K562 (cell line): ENCODE results near the gene RAE1. TPM values are rescaled to one million over a fixed set of nuclear protein-coding genes. Genes with fewer than 3 reads are reported as not detected.

Experiments
- CCNT2 ChIP-seq: IDR thresholded peaks from 2 replicates; pipeline ENCODE4 v1.6.1; 2011; ENCODE audit warnings: borderline replicate concordance, low read depth, mild to moderate bottlenecking, moderate library complexity, mixed read lengths, low read length; ENCODE audit not compliant: insufficient read length; ENCODE audit errors: extremely low read depth
- EP400 ChIP-seq: fragments of 450-650 bp; IDR thresholded peaks from 2 replicates; pipeline ENCODE4 v1.6.1; 2017; ENCODE audit warnings: antibody characterized with exemption, mild to moderate bottlenecking, moderate library complexity
- FOXA3 ChIP-seq, 2 experiments: fragments of 450-650 bp in 1 of 2; sonication (generic) in 1 of 2; formaldehyde crosslinking; IDR thresholded peaks in 1 of 2; conservative IDR thresholded peaks in 1 of 2; 2 replicates each; pipeline versions ENCODE4 v1.4.0 to v1.8.0; 2020 to 2022; ENCODE audit warnings: mild to moderate bottlenecking in 2 of 2, missing genetic modification reagents in 1 of 2
- POLR2G ChIP-seq: fragments of 200-400 bp; formaldehyde crosslinking; IDR thresholded peaks from 2 replicates; pipeline ENCODE4 v1.6.1; 2017; ENCODE audit warnings: low read depth, mild to moderate bottlenecking, antibody characterized with exemption, low read length, moderate library complexity
- RBBP5 ChIP-seq: fragments of 200-600 bp; sonication (generic); IDR thresholded peaks from 2 replicates; pipeline ENCODE4 v1.6.1; 2012; ENCODE audit warnings: borderline replicate concordance, mild to moderate bottlenecking, low read length, control low read depth, inconsistent platforms; ENCODE audit not compliant: insufficient read depth, poor library complexity, severe bottlenecking
- SUPT5H ChIP-seq: fragments of 450-650 bp; IDR thresholded peaks from 2 replicates; pipeline ENCODE4 v1.6.1; 2016
- polyA plus RNA-seq, 8 experiments: library from polyadenylated mRNA; depleted of rRNA in 4 of 8; stranded (reverse) in 5 of 8; unstranded in 3 of 8; fragments of >200 nt; fragmentation: Nextera tagmentation in 2 of 8; fragmentation: Illumina TruSeq in 1 of 8; extraction: Ambion mirVana in 2 of 8; extraction: Trizol in 1 of 8; gene quantifications; 2 replicates each; pipeline versions ENCODE4 v1.2.1 to v1.2.3, GENCODE V29; 2011 to 2014; ENCODE audit warnings: inconsistent platforms in 1 of 8, missing spikeins in 1 of 8
- total RNA-seq, 7 experiments: library from RNA; depleted of rRNA in 6 of 7; stranded (reverse); fragments of >200 nt in 6 of 7; fragmentation: Illumina TruSeq in 2 of 7; extraction: Trizol in 2 of 7; gene quantifications; 2 replicates each; pipeline versions ENCODE4 v1.2.1 to v1.2.3, GENCODE V29; 2011 to 2021; ENCODE audit warnings: low replicate concordance in 1 of 7
- TF ChIP-seq, protein P1 (sequence below), 2 experiments: fragments of 450-650 bp; conservative IDR thresholded peaks; 2 replicates each; pipeline ENCODE4 v1.6.1; 2017; ENCODE audit warnings: mild to moderate bottlenecking in 2 of 2, moderate library complexity in 2 of 2
- TF ChIP-seq, protein P2 (sequence below): fragments of 250-450 bp; sonication (Bioruptor Pico); IDR thresholded peaks from 2 replicates; pipeline ENCODE4 v1.9.0; 2021; ENCODE audit warnings: mild to moderate bottlenecking, inconsistent platforms
- TF ChIP-seq, protein P3 (sequence below), 2 experiments: fragments of 450-650 bp; IDR thresholded peaks; 2 replicates each; pipeline ENCODE4 v1.6.1; 2016
- TF ChIP-seq, protein P4 (sequence below), 2 experiments: IDR thresholded peaks; 2 replicates each; pipeline ENCODE4 v1.6.1; 2012; ENCODE audit warnings: improper control_type of control experiment in 2 of 2, low read depth in 2 of 2, low read length in 2 of 2, borderline replicate concordance in 1 of 2
- TF ChIP-seq, protein P5 (sequence below): sonication (generic); formaldehyde crosslinking; IDR thresholded peaks from 2 replicates; pipeline ENCODE4 v1.9.0; 2022; ENCODE audit warnings: mild to moderate bottlenecking, missing genetic modification reagents

RAE1 gene
- total and polyA plus RNA-seq, 9 of the 15 experiments (the other 6 are each of a cell fraction or from before 2014, with no cell fraction given), result 33.7 to 248 (median 77.7) TPM

DNA sequence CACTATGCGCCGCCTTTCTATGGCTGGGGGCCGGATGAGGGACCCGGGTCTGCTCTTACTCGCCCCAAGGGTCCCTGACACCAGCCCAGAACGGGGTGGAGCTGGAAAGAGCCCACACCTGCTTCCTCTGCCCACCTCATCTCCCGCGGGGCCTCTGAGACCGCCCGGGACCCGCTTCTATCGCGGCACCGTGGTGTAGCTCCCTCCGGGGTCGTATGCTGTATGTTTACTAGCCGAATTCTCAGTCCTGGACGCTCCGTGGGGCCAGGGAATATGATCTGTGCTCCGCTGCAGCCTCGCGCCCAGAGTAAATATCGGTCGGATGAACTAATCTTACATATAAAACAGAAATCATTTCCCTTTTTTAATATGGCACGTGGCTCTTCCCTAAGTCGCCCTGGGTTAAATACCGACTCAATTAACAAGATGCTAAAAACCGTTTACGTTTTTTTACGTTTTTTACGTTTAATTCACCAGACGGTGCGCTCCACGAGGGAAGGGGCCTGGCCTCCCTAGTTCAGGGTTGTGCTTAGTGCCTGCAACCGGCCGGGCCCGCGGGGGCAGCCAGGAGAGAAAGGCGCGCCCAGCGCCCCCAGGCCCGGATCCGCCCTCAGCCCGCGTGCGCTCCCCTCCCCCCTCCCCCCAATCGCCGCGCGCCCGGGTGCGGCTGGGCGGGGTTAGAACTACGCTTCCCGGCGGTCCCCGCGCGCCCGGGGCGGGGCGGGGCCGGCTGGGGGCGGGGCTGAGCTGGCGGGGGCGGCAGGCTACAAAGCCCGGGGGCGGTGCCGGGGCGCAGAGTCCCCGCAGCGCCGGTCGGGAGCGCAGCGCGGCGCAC is 39.8 kb downstream of the RAE1 start, which contains the start of gene RBM38 (continued):
- TF ChIP-seq, protein P1, sequence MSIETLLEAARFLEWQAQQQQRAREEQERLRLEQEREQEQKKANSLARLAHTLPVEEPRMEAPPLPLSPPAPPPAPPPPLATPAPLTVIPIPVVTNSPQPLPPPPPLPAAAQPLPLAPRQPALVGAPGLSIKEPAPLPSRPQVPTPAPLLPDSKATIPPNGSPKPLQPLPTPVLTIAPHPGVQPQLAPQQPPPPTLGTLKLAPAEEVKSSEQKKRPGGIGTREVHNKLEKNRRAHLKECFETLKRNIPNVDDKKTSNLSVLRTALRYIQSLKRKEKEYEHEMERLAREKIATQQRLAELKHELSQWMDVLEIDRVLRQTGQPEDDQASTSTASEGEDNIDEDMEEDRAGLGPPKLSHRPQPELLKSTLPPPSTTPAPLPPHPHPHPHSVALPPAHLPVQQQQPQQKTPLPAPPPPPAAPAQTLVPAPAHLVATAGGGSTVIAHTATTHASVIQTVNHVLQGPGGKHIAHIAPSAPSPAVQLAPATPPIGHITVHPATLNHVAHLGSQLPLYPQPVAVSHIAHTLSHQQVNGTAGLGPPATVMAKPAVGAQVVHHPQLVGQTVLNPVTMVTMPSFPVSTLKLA (conservative IDR thresholded peaks at IDR 0.05), result peak; percentile 69 to 83
- TF ChIP-seq FOXA3 (CRISPR knock-in tag; conservative IDR thresholded peaks at IDR 0.05 in 1 of 2, IDR thresholded peaks at IDR 0.05 in 1 of 2) (peak in 1 of 2 experiments; percentile 52; a peak in 1 of 4 replicates), EP400 (peak; percentile 81), RBBP5 (peak; percentile 30), SUPT5H (peak; percentile 61), CCNT2 (peak; percentile 76), POLR2G (peak; percentile 71)
- TF ChIP-seq, protein P2, sequence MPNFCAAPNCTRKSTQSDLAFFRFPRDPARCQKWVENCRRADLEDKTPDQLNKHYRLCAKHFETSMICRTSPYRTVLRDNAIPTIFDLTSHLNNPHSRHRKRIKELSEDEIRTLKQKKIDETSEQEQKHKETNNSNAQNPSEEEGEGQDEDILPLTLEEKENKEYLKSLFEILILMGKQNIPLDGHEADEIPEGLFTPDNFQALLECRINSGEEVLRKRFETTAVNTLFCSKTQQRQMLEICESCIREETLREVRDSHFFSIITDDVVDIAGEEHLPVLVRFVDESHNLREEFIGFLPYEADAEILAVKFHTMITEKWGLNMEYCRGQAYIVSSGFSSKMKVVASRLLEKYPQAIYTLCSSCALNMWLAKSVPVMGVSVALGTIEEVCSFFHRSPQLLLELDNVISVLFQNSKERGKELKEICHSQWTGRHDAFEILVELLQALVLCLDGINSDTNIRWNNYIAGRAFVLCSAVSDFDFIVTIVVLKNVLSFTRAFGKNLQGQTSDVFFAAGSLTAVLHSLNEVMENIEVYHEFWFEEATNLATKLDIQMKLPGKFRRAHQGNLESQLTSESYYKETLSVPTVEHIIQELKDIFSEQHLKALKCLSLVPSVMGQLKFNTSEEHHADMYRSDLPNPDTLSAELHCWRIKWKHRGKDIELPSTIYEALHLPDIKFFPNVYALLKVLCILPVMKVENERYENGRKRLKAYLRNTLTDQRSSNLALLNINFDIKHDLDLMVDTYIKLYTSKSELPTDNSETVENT (CRISPR knock-in tag), result no peak
- TF ChIP-seq, protein P3, sequence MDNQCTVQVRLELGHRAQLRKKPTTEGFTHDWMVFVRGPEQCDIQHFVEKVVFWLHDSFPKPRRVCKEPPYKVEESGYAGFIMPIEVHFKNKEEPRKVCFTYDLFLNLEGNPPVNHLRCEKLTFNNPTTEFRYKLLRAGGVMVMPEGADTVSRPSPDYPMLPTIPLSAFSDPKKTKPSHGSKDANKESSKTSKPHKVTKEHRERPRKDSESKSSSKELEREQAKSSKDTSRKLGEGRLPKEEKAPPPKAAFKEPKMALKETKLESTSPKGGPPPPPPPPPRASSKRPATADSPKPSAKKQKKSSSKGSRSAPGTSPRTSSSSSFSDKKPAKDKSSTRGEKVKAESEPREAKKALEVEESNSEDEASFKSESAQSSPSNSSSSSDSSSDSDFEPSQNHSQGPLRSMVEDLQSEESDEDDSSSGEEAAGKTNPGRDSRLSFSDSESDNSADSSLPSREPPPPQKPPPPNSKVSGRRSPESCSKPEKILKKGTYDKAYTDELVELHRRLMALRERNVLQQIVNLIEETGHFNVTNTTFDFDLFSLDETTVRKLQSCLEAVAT (IDR thresholded peaks at IDR 0.05), result no peak
- TF ChIP-seq, protein P4, sequence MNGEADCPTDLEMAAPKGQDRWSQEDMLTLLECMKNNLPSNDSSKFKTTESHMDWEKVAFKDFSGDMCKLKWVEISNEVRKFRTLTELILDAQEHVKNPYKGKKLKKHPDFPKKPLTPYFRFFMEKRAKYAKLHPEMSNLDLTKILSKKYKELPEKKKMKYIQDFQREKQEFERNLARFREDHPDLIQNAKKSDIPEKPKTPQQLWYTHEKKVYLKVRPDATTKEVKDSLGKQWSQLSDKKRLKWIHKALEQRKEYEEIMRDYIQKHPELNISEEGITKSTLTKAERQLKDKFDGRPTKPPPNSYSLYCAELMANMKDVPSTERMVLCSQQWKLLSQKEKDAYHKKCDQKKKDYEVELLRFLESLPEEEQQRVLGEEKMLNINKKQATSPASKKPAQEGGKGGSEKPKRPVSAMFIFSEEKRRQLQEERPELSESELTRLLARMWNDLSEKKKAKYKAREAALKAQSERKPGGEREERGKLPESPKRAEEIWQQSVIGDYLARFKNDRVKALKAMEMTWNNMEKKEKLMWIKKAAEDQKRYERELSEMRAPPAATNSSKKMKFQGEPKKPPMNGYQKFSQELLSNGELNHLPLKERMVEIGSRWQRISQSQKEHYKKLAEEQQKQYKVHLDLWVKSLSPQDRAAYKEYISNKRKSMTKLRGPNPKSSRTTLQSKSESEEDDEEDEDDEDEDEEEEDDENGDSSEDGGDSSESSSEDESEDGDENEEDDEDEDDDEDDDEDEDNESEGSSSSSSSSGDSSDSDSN (IDR thresholded peaks at IDR 0.05; ENCODE audit: borderline replicate concordance in 1 of 2, low read depth in 2 of 2, low read length in 2 of 2), result peak in 1 of 2 experiments; percentile 40; a peak in 1 of 4 replicates
- TF ChIP-seq, protein P5, sequence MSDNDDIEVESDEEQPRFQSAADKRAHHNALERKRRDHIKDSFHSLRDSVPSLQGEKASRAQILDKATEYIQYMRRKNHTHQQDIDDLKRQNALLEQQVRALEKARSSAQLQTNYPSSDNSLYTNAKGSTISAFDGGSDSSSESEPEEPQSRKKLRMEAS (CRISPR knock-in tag), result peak; percentile 69
